Ishikawa (cell line): ENCODE measurements around the gene LZTS2.

Source experiments
- EP300 ChIP-seq: IDR thresholded peaks from 2 replicates; pipeline ENCODE4 v1.6.1; 2012; ENCODE audit warnings: borderline replicate concordance
- FOXM1 ChIP-seq: IDR thresholded peaks from 2 replicates; pipeline ENCODE4 v1.6.1; 2012; ENCODE audit warnings: low read depth, borderline replicate concordance
- NFIC ChIP-seq: IDR thresholded peaks from 2 replicates; pipeline ENCODE4 v1.6.1; 2012
- TAF1 ChIP-seq: IDR thresholded peaks from 2 replicates; pipeline ENCODE4 v1.6.1; 2012; ENCODE audit warnings: low read depth, mild to moderate bottlenecking
- TF ChIP-seq, protein P1 (sequence below): IDR thresholded peaks from 2 replicates; pipeline ENCODE4 v1.6.1; 2012; ENCODE audit warnings: low read depth, mild to moderate bottlenecking

DNA sequence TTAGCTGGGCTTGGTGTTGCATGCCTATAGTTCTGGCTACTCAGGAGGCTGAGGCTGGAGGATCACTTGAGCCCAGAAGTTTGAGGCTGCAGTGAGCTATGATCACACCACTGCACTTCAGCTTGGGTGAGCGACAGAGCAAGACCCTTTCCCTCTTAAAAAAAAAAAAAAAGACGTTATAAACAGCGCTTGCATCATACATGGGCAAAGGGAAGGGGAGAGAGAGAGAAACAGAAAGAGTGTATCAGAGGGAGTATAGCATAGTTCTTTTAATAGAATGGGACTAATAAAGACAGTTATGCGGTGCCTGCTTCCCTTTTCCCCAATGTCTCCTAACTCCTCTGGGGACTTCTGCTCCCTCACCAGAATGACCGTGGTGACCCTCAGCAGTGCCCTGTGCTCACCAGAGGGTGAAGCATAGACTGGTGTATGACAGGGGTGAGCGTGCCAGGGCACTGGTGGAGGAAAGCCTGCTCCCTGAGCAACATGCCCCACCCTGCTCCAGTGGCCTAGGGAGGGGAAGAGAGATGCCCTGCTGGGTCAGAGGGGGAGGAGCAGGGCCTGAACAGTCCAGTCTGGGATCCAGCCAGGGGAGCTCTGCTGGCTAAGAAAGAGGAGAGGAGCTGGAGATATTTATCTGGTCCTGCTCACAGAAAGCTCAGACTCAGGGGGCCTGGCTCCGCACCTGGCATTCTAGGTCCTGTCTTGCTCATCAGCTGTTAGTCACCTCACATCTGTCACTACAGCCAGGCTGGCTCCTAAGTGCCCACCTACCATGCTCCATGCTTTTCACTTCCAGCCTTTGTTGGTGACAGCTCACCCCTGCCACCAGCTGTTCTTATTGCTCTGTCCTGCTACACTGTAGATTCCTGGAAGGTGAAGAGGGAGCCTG, 29.1 kb downstream of the LZTS2 start:
- TF ChIP-seq, protein P1, sequence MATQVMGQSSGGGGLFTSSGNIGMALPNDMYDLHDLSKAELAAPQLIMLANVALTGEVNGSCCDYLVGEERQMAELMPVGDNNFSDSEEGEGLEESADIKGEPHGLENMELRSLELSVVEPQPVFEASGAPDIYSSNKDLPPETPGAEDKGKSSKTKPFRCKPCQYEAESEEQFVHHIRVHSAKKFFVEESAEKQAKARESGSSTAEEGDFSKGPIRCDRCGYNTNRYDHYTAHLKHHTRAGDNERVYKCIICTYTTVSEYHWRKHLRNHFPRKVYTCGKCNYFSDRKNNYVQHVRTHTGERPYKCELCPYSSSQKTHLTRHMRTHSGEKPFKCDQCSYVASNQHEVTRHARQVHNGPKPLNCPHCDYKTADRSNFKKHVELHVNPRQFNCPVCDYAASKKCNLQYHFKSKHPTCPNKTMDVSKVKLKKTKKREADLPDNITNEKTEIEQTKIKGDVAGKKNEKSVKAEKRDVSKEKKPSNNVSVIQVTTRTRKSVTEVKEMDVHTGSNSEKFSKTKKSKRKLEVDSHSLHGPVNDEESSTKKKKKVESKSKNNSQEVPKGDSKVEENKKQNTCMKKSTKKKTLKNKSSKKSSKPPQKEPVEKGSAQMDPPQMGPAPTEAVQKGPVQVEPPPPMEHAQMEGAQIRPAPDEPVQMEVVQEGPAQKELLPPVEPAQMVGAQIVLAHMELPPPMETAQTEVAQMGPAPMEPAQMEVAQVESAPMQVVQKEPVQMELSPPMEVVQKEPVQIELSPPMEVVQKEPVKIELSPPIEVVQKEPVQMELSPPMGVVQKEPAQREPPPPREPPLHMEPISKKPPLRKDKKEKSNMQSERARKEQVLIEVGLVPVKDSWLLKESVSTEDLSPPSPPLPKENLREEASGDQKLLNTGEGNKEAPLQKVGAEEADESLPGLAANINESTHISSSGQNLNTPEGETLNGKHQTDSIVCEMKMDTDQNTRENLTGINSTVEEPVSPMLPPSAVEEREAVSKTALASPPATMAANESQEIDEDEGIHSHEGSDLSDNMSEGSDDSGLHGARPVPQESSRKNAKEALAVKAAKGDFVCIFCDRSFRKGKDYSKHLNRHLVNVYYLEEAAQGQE, result no peak
- TF ChIP-seq EP300 (peak; percentile 35; the same call in 1 of the 2 replicates), FOXM1 (no peak), TAF1 (no peak), NFIC (0 out of 2 replicates have a peak, but pooled peaks have one; percentile 32)
